ENCODE data around the gene PIH1D1. TPM values are rescaled to one million over a fixed set of nuclear protein-coding genes. Genes with fewer than 3 reads are reported as not detected.

Gene PIH1D1
- total RNA-seq: 100 to 1,000 TPM in 2 of 3 donors, 10 to 100 TPM in 1; 95.0 to 105 (median 105) TPM

- peaks cover 46% of the 10 kb centered on the region for H3K4me1 Mint-ChIP-seq (ENCODE audit: low read depth)
- peaks cover 13% of the 10 kb centered on the region for H3K36me3 Mint-ChIP-seq (ENCODE audit: insufficient read depth)
- H3K4me3 Mint-ChIP-seq: peak within 1 kb of the TSS; percentile 92
- DNase-seq (peak; percentile 92), ATAC-seq (peak; percentile 73 to 75)
- H3K27me3 Mint-ChIP-seq (ENCODE audit: low read depth): no peaks in the 10 kb centered on the region
- H3K9me3 Mint-ChIP-seq: no peaks in the 10 kb centered on the region
These were observed at the start of gene PIH1D1 for GRCh38 chr19:49451430-49452181. TSS of gene PIH1D1 (minus strand) at chr19:49451814. CDS start at chr19:49451574, 240 bp downstream.

DNA sequence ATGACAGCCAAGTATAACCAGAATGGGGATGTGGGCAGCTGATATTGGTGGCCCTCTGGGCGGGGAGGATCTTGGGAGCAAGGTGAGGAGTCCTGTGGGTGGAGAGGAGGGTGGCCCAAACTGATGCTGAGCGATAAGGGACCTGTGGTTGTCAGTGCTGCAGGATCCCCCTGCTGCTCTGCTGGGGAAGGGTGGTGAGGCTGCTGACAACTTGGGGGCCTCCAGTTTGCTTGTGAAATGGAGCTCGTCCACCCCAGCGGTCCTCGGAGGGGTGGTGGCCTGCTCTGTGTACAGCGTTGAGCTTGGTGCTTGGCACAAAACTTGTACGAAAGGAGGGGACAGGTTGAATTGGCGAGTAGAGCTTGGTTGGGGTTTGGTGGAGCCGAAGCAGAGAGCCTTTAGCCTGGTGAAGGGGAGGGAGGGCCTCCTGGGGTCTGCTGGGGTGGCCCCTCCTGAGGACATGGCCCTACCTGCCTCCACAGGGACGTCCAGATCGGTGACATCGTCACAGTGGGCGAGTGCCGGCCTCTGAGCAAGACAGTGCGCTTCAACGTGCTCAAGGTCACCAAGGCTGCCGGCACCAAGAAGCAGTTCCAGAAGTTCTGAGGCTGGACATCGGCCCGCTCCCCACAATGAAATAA is 47.5 kb upstream of the PIH1D1 start:
- Mint-ChIP-seq H3K9me3 (no peaks in the 10 kb centered on the region), H3K4me3 (peak overlapping the region; percentile 98), H3K36me3 (ENCODE audit: insufficient read depth) (peaks cover 32% of the 10 kb centered on the region), H3K4me1 (ENCODE audit: low read depth) (peaks cover 61% of the 10 kb centered on the region), H3K27me3 (ENCODE audit: low read depth) (no peaks in the 10 kb centered on the region)
- DNase-seq (no peak), ATAC-seq (no peak)

DNA sequence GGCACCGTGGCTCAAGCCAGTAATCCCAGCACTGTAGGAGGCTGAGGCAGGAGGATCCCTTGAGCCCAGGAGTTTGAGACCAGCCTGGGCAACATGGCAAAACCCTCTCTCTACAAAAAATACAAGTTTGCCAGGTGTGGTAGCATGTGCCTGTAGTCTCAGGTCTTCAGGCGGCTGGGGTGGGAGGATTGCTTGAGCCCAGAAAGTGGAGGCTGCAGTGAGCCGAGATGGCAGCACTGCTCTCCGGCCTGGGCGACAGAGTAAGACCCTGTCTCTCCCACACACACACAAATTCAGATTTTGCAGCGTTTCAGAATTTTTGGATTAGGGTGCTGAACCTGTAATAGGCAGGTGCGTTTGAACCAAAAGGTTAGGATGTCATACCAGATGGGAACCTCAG is 46.9 kb upstream of the PIH1D1 start:
- Mint-ChIP-seq H3K36me3 (ENCODE audit: insufficient read depth) (peaks cover 32% of the 10 kb centered on the region), H3K4me1 (ENCODE audit: low read depth) (peaks cover 61% of the 10 kb centered on the region), H3K4me3 (peak overlapping the region; percentile 98), H3K9me3 (no peaks in the 10 kb centered on the region), H3K27me3 (ENCODE audit: low read depth) (no peaks in the 10 kb centered on the region)
- ATAC-seq: no peak
- DNase-seq: no peak

GRCh38 chr19:49497789-49498103 is 46.1 kb upstream of the PIH1D1 start:
- H3K27me3 Mint-ChIP-seq (ENCODE audit: low read depth): no peaks in the 10 kb centered on the region
- DNase-seq: no peak
- ATAC-seq: no peak
- H3K9me3 Mint-ChIP-seq: no peaks in the 10 kb centered on the region
- peak overlapping the region; percentile 98 for H3K4me3 Mint-ChIP-seq
- peaks cover 35% of the 10 kb centered on the region for H3K36me3 Mint-ChIP-seq (ENCODE audit: insufficient read depth)
- peaks cover 61% of the 10 kb centered on the region for H3K4me1 Mint-ChIP-seq (ENCODE audit: low read depth)

DNA sequence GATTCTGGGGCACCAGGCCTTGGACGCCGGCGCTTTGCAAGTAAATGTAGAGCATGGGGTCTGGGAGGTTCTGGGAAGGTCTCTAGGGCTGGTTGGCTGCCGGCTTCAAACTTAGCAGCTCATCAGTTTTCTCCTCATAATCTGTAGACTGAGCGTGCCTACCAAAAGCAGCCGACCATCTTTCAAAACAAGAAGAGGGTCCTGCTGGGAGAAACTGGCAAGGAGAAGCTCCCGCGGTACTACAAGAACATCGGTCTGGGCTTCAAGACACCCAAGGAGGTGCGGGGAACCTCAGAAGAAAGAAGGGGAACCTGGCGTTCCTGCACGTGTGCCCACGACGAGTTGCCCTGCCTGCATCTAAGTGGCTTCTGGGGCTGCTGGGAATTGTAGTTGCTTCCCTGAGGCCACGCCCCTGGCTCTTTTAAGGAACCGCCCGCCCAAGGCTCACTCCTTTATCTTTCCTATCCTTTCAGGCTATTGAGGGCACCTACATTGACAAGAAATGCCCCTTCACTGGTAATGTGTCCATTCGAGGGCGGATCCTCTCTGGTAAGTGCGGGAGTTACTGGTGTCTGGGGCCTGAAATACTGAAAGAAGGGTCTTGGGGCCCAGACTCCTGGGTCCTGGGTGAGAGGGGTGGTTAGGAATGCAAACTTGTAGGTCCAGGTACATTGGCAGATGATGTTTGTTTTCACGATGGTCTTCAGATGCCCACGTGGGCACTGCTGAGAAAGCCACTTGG is 45.6 kb upstream of the PIH1D1 start:
- no peaks in the 10 kb centered on the region for H3K27me3 Mint-ChIP-seq (ENCODE audit: low read depth)
- peaks cover 61% of the 10 kb centered on the region for H3K4me1 Mint-ChIP-seq (ENCODE audit: low read depth)
- peaks cover 41% of the 10 kb centered on the region for H3K36me3 Mint-ChIP-seq (ENCODE audit: insufficient read depth)
- H3K4me3 Mint-ChIP-seq: peak overlapping the region; percentile 98
- DNase-seq: peak; percentile 66
- ATAC-seq: peak; percentile 4
- H3K9me3 Mint-ChIP-seq: no peaks in the 10 kb centered on the region

- DNase-seq: no peak
- Mint-ChIP-seq H3K4me3 (peak overlapping the region; percentile 98), H3K27me3 (ENCODE audit: low read depth) (no peaks in the 10 kb centered on the region), H3K9me3 (no peaks in the 10 kb centered on the region), H3K4me1 (ENCODE audit: low read depth) (peaks cover 59% of the 10 kb centered on the region), H3K36me3 (ENCODE audit: insufficient read depth) (peaks cover 46% of the 10 kb centered on the region)
- no peak for ATAC-seq
These were observed 45.0 kb upstream of the PIH1D1 start for GRCh38 chr19:49496574-49497008.

- H3K9me3 Mint-ChIP-seq: no peaks in the 10 kb centered on the region
- peaks cover 64% of the 10 kb centered on the region for H3K36me3 Mint-ChIP-seq (ENCODE audit: insufficient read depth)
- H3K4me3 Mint-ChIP-seq: peak overlapping the region; percentile 49
- H3K4me1 Mint-ChIP-seq (ENCODE audit: low read depth): peaks cover 46% of the 10 kb centered on the region
- ATAC-seq (peak; percentile 3), DNase-seq (no peak)
- no peaks in the 10 kb centered on the region for H3K27me3 Mint-ChIP-seq (ENCODE audit: low read depth)
These were observed 41.2 kb upstream of the PIH1D1 start for GRCh38 chr19:49492573-49493405.

DNA sequence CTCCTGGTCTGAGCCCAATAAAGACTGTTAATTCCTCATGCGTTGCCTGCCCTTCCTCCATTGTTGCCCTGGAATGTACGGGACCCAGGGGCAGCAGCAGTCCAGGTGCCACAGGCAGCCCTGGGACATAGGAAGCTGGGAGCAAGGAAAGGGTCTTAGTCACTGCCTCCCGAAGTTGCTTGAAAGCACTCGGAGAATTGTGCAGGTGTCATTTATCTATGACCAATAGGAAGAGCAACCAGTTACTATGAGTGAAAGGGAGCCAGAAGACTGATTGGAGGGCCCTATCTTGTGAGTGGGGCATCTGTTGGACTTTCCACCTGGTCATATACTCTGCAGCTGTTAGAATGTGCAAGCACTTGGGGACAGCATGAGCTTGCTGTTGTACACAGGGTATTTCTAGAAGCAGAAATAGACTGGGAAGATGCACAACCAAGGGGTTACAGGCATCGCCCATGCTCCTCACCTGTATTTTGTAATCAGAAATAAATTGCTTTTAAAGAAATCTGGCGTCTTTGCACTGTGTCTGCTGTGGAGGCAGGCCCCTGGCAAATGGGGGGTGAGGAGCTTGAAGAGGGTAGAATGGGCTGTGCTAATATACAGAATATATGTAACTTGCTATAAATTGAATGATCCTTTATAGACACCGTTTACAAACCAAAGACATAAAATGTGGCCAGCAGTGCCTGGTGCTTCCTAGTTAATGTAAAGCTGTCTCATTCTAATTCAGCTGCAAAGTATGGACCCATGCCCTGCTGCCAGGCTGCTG is 40.4 kb upstream of the PIH1D1 start:
- Mint-ChIP-seq H3K4me3 (peak overlapping the region; percentile 97), H3K4me1 (ENCODE audit: low read depth) (peaks cover 42% of the 10 kb centered on the region), H3K9me3 (no peaks in the 10 kb centered on the region), H3K27me3 (ENCODE audit: low read depth) (no peaks in the 10 kb centered on the region), H3K36me3 (ENCODE audit: insufficient read depth) (peaks cover 59% of the 10 kb centered on the region)
- DNase-seq (no peak), ATAC-seq (no peak)

DNA sequence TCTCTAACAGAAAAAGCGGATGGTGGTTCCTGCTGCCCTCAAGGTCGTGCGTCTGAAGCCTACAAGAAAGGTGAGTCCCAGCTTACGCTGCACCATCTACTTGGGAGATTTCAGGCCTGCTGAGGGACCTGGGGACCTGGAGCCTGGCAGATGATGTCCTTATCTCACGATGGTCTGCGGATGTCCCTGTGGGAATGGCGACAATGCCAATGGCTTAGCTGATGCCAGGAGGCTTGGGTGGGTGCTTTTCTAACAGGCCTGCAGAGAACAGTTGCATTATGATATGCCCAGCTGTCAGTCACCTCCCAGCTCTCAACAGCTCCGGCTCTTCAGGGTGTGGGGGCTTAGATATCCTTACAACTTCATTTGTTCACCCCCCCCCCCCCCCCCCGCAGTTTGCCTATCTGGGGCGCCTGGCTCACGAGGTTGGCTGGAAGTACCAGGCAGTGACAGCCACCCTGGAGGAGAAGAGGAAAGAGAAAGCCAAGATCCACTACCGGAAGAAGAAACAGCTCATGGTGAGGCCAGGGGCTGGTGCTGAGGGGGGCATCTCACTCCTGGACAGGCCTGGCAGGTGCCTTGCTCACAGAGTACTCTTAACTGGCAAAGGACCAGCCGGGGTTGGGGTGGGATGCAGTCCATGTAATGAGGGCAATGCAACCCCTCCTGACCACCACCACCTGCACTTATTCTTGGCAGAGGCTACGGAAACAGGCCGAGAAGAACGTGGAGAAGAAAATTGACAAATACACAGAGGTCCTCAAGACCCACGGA is 39.6 kb upstream of the PIH1D1 start:
- H3K9me3 Mint-ChIP-seq: no peaks in the 10 kb centered on the region
- DNase-seq (no peak), ATAC-seq (no peak)
- H3K36me3 Mint-ChIP-seq (ENCODE audit: insufficient read depth): peaks cover 55% of the 10 kb centered on the region
- no peaks in the 10 kb centered on the region for H3K27me3 Mint-ChIP-seq (ENCODE audit: low read depth)
- peaks cover 44% of the 10 kb centered on the region for H3K4me1 Mint-ChIP-seq (ENCODE audit: low read depth)
- H3K4me3 Mint-ChIP-seq: peak overlapping the region; percentile 97

DNA sequence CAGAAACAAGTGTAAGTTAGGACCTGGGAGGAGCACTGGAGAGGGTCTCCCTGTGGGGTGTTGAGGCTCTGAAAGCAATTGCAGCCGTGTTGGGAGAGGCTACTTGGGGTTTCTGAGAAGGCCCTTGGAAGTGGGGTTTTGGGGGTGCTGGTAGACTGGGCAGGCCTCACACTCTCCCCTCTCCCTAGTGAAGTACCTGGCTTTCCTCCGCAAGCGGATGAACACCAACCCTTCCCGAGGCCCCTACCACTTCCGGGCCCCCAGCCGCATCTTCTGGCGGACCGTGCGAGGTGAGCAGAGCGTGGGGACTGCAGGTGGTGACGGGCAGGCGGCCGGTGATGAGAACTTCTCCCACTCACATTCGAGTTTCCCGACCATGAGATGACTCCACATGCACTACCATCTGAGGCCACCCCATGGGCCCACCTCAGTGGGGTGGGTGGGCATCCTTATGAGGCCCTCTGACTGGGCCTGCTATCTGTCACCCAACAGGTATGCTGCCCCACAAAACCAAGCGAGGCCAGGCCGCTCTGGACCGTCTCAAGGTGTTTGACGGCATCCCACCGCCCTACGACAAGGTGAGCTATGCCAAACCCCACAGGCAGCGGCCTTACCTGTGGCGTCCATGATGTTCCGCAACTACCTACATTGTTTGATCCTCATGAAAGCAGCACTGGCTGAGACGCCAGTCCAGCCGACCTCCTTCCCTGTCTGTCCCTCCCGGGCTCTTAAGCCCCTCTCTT is 38.8 kb upstream of the PIH1D1 start:
- no peaks in the 10 kb centered on the region for H3K9me3 Mint-ChIP-seq
- peaks cover 41% of the 10 kb centered on the region for H3K4me1 Mint-ChIP-seq (ENCODE audit: low read depth)
- no peak for ATAC-seq
- H3K27me3 Mint-ChIP-seq (ENCODE audit: low read depth): no peaks in the 10 kb centered on the region
- H3K36me3 Mint-ChIP-seq (ENCODE audit: insufficient read depth): peaks cover 60% of the 10 kb centered on the region
- no peak for DNase-seq
- peak overlapping the region; percentile 97 for H3K4me3 Mint-ChIP-seq

- Mint-ChIP-seq H3K4me1 (ENCODE audit: low read depth) (peaks cover 37% of the 10 kb centered on the region), H3K4me3 (peak overlapping the region; percentile 97), H3K36me3 (ENCODE audit: insufficient read depth) (peaks cover 60% of the 10 kb centered on the region), H3K27me3 (ENCODE audit: low read depth) (no peaks in the 10 kb centered on the region), H3K9me3 (no peaks in the 10 kb centered on the region)
- DNase-seq: no peak
- ATAC-seq: peak in 1 of 2 donors; percentile 1
These were observed 38.1 kb upstream of the PIH1D1 start for GRCh38 chr19:49489601-49490167.

DNA sequence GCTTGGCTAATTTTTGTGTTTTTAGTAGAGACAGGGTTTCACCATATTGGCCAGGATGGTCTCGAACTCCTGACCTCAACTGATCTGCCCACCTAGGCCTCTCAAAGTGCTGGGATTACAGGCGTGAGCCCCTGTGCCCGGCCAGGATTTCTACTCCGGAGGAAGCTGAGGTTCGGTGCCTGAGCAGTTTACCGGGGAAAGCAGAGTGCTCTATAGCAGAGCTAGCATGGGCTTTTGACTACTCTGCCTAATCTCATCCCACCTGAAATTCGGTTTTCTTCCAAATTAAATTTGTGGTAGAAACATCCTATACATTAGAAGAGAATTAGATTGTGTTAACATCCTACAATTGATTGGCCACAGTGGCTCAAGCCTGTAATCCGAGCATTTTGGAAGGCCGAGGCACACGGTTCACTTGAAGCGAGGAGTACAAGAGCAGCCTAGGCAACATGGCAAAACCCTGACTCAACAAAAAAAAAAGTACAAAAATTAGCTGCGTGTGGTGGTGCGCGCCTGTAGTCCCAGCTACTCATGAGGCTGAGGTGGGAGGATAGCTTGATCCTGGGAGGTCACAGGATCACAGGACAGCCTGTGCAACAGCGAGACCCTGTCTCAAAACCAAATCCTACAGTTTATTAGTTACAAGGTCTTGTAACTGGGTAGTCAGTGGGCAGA is 37.4 kb upstream of the PIH1D1 start:
- Mint-ChIP-seq H3K4me1 (ENCODE audit: low read depth) (peaks cover 37% of the 10 kb centered on the region), H3K27me3 (ENCODE audit: low read depth) (no peaks in the 10 kb centered on the region), H3K4me3 (peak overlapping the region; percentile 97), H3K36me3 (ENCODE audit: insufficient read depth) (peaks cover 60% of the 10 kb centered on the region), H3K9me3 (no peaks in the 10 kb centered on the region)
- ATAC-seq (no peak), DNase-seq (no peak)
